AG08395 (cell line): Measurements from ENCODE around the gene PELI2.

Experiments used
- DNase-seq: peaks from one replicate; pipeline ENCODE4 v3.0.0; 2012; ENCODE audit warnings: mixed read lengths, low spot score

Gene PELI2, protein sequence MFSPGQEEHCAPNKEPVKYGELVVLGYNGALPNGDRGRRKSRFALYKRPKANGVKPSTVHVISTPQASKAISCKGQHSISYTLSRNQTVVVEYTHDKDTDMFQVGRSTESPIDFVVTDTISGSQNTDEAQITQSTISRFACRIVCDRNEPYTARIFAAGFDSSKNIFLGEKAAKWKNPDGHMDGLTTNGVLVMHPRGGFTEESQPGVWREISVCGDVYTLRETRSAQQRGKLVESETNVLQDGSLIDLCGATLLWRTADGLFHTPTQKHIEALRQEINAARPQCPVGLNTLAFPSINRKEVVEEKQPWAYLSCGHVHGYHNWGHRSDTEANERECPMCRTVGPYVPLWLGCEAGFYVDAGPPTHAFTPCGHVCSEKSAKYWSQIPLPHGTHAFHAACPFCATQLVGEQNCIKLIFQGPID

DNA sequence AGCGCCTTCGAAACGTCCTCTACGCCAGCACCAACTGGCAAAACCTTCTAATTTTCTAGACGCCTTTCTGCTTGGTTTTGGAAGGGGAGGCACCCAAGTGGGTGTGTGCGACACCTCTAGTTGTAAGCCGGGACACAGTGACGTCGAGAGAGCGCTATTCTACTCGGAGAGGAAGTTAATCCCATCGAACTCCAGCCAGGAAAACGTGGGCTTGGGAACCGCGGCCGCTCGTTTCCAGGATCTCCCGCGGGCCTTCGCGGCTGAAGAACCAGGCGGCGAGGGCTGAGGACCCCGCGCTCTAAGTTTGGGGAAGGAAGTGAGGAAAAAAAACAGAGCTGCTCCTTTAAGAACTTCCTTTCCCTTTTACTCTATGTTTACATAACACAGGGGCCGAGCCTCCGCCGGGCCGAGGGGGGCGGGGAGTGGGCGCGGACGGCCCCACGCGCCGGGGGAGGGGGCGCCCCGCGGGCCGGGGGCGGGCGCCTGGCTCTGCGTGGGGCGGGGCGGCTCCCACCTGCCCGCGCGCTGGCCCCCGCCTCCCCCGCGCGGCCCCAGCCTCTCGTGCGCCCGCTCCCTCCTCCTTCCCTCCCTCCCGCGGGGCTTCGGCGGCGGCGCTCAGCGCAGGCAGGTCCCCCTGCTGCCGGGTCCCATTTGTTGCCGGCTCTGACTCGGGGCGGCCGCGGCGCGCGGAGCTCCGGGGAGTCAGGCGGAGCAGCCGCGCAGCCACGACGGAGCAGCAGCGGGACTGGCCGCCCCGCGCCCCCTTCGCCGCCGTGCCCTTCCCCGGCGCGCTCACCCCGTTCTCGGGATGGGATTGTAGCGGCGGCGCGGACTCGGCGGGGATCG lies at the start of gene PELI2:
Gene PELI2 (plus strand): TSS at position 647 of the 846 bp plus-strand sequence. CDS start 250 bp downstream, outside the sequence.
- peak; percentile 64 for DNase-seq

DNA sequence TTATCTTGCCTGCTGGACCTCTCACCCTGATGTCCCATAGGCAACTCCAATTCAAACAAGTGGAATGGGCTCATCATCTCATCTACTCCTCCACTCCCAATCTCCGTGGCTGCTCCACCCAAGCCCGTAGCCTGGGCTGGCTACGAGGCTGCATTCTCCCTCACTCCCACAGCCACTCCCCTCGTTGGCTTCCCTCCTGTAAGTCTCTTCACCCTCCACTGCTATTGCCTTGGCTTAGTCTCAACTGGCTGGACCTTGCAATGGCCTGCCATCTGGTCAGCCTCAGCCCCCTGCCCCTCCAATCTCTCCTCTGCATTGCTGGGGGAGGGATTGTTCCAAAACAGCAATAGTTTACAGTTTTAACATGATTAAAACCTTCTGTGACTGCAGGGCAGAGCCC lies 44.4 kb upstream of the PELI2 start:
- no peak for DNase-seq

DNA sequence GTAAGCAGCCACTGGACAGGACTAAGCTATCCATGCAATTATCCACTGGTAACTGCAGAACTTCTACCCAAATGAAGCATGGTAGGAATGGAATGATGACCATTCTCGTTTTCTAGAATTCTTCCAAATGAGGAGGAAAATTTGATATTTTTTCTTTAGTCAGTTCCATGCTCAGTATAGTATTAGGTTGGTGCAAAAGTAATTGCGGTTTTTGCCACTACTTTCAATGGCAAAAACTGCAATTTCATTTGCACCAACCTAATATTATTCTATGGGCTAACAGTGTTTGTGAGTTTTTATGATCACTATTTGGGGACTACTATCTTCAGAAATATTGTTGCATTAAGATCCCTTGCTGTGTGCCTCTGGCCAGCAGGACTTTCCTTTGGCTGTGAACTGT lies 42.9 kb upstream of the PELI2 start:
- no peak for DNase-seq

DNA sequence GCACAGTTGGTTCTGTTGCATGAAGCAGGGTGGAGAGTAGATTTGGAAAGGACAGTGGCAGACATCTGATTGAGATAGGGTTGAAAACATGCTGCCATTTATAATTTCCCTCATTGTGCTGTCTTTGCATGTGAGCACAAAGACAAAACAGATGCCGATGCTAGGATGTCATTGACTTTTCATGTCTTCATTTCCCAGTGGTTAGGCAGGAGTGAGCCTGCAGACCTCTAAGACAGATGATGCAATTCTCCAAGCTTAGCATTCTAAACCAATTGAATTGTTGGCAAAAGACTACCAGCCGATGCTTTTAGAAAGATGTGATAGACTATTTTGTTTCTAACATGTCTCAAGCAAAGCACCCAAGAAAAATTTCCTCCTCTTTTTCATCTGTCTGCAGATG lies 37.1 kb upstream of the PELI2 start:
- peak; percentile 33 for DNase-seq

DNA sequence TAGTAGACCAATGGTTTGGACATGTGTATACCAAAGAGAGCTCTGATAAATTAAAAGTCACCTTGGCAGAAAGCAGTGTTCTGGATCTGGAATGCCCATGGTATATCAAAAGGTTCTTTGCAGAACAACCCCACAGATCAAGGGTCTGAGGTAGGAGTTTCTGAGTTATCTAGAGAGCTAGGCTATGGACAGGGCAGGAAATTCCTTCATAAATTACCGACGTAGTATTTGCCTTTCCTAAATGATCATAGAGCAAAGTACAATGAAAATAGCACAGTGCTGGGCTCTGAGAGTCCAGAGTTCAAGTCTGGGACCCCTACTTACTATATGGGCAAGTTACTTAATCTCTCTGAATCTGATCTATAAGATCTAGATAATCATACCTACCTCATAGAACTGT lies 35.3 kb upstream of the PELI2 start:
- DNase-seq: no peak

DNA sequence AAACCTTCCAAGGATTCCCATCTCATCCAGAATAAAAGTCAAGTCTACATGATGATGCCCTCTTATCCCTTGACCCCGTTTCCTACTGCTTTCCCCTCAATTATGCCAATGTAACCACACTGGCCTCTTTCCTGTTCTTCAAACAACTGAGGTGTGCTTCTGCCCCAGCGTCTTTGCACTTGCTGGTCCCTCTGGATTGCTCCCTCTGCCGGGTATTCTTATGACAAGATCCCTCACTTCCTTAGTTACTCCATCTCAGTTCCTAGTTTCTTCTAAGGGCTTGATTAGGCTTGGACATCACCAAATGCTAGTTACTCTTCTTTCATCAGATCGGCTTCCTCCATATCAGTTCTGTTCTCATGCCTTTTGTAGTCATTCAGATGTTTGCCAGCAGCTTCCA lies 32.7 kb upstream of the PELI2 start:
- no peak for DNase-seq

DNA sequence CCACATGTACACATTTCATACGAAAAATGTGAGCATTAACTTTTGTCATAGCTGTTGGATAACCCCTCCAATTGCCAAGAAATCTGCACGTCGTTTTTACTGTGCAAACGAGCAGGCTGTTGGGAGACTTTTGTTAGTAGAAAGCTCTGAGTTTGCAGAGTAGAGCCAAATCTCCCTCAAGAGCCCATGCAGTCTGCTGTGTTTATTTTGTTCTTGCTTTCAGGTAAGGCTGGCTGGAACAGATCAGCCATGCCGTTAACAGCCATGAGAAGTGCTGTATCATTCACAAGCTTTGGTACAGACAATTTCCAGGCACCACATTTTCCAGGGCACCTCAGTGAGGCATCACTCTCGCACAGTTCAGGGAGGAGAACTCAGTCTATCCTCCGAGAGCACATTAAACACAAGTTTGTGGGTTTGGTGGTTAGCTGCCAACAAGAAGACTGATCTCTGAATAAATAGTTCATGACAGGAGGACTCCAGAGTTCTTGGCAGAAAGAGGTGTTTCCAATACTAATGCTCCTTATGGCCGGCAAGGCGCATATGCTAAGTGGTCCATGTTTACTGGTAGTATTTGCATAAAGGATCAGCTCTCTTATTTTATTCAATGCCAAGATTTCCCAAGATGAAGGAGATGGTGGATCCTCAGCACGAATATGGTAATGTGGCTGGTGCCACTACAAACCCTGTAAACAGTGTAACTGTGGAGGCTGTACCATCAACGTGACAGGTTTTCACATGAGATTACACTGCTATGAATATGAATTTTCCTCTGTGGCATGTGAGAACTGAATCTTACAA lies 30.3 kb upstream of the PELI2 start:
- DNase-seq: no peak

DNA sequence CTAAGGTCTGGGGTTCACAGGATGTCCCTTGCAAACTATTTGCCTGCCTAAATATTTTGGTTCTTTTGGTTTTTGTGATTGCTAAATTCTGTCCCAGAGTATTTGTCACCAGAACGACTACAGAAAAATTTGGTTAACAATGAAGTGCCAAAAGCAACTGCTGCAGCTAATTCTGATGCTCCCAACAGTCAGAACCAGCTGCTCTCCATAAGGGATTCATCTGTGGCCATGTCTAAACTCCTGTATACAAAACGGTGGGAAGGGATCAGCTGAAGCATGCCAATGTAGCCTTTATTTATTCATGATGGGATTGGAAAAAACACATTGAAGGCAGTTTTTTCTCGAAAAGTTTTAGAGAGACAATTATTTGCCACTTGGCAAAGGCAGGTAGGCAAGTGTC lies 29.3 kb upstream of the PELI2 start:
- no peak for DNase-seq

DNA sequence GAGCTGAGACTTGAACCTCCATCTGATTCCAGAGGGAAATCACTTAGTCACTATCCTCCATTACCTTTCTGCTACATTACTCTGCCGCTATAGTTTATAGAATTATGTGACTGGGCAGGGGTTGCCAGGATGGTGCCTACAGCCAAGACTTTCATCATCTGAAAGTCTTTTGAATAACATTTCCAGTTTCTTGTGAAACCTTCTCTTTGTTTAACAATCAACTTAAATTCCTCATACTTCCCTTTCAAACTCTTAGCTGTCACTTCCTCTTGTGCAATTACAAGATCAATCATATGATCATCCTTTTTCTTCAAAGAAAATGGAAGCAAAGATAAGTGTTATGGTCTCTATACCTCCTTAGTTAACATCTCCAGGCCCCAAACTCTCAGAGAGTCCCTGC lies 25.4 kb upstream of the PELI2 start:
- DNase-seq: no peak

DNA sequence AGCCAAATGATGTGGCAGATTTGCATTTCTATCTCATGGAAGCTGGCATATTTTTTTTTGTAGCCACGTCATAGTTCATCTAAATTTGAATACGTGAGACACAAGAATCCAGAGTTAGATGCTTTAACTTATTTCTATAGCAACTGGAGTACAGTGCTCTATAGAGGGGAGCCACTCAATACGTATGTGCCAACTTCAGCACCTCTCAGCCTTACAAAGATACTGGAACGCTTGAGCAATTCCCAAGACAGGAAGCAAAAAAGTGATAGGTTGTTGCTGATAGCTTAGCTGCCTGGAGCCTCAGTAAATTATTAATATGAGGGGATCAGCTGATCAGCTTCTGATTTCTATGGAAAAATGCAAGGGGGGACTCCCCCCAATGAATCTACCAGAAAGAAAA lies 24.1 kb upstream of the PELI2 start:
- no peak for DNase-seq

DNA sequence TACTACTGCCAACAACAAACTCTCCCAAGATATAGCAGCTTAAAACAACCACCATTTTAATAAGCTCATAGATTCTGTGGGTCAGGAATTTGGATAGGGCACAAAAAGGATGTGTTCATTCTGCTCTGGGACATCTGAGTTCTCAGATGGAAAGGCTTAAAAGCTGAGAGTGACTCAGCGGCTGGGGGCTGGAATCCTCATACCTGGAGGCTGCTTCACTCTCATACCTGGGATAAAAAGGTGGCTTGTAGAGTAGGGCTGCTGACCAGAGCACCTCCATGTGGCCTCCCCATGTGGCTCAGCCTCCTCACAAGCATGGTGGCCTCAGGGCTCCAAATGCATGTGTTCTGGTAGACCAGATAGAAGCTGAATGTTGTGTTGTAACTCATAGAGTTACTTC lies 20.2 kb upstream of the PELI2 start:
- no peak for DNase-seq

DNA sequence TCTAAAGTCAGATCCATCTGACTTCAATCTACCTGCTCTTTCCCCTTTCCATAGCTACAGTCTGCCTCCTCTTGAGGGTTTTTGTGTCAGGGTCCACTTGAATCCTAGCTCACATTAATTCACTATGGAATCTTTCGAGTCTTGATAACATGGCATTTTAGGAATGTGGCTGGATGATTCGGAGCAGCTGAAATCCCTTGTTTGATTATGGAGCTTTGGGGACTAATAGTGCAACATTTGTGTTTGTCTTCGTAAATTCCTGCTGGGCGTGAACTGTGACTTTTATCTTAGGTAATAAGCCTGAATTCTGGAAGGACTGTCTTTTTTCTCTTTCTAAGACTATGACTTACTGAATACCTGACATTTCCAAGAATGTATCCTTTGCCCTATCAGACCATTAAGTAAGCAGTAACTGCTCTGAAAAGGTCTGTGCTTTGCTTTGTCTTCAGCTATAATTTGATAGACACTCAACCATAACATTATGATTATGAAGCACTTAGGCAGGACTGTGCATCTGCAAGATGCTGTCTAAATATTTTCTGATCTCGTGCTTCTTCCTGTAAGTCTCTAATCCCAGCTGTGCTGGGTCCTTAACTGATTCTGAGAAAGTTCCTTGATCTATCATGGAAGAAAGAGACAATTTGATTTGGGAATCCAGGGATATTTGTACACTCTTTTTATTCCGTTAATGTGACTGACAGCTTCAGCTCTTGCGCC lies 19.0 kb upstream of the PELI2 start:
- no peak for DNase-seq

DNA sequence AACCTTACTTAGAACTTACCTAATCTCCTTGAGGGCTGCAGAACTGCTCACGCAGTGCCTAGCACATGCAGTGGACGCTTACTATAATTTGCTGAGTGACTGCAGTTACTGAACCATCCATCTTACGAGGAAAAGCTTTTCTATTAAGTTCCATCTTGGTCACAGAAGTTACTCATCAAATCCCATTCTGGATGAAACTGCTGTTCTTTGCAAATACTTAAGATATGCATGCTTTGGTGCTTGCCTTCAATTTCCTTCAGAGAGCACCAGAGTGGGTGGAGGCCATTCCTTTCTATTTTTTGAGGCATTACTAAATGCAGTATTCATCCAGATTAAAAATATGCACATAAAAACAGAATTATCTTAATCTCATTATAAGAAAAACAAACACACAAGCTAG lies 17.7 kb upstream of the PELI2 start:
- no peak for DNase-seq

DNA sequence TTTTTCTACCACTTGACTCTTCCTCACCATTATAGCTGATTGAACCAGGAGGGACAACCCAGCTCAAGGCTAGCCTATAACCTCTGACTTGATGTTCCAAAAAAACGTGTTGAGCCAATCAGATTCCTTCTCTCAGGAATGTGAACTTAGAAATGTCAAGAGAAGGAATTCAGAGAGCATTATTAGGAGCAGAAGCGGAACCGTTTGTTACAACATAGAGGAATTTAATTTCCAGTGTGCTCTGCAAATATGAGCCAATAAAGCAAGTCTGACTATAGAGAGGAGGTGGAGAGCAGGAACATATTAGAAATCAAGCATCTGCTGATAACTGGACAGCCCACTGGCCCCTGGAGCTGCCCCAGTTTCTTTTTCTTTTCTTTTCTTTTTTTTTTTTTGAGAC lies 15.3 kb upstream of the PELI2 start:
- no peak for DNase-seq

DNA sequence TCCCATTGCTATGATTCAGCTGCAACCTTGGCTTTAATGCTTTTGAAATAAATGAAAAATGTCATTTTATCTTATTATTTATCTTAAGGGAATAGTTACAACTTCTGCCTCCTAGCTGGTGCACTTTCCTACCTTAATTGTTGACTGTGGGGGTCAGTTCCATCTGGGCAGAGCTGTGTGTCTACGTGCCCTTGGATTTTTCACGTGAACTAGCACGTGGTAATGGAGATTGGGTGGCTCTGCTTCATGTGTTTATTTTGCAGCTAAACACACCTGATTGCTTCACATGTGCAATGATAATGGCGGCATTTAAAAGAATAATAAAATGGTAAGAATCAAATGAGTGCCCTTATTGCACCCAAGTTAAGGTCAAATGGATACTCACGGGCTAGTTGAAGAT lies 10.6 kb upstream of the PELI2 start:
- DNase-seq: no peak

DNA sequence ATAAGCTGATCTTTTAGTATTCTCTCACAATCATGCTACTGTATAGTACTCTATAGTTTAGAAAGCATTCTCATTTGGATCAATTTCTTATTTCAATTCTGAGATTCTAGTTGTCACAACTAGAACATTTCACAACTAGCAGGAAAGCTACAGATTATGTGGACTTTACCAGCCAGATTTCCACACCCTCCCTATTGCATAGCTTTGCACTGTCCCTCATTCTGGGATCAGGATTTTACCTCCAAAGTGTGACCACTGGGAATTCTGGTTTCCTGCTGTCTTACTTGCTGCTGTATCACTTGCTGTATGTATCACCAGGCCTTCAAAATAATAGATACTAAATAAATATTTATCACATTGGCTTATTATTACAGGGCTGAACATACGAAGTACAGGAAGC lies 10.2 kb upstream of the PELI2 start:
- DNase-seq: no peak

DNA sequence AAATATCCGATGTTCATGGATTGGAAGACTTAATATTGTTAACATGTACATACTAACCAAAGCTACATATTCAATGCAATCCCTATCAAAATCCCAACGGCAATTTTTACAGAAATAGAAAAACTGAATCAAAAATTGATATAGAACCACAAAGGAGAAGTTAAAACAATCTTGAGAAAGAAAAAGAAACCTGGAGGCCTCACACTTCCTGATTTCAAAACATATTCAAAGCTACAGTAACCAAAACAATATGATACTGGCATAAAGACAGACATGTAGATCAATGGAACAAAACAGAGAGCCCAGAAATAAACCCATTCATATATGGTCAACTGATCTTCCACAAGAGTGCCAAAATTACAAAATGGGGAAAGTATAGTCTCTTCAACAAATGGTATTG lies 5.4 kb upstream of the PELI2 start:
- DNase-seq: no peak

DNA sequence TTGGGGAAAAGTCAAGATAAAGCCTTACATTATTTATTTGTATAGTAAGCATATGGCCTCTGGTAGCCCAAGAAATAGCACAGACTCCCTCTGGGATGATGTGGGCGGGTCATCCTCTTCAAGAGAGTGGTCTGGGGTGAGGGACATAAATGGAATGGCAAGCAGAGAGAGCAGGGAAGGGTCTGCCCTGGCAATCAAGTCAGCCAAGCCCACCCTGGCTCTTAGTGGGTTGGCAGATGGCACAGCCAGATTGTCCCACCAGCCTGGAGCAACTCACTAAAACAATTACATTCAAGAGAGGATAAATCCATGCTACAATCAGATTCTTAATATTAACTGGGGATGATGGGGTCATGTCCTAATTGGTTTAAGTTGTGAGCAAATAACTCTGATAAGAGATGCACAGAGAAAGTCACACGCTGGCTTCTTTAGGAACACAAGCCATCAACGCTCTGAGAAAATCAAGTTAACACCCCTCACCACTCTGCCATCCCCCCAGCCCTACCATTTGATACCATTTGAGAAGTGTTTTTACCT lies 2.8 kb upstream of the PELI2 start:
- DNase-seq: no peak

DNA sequence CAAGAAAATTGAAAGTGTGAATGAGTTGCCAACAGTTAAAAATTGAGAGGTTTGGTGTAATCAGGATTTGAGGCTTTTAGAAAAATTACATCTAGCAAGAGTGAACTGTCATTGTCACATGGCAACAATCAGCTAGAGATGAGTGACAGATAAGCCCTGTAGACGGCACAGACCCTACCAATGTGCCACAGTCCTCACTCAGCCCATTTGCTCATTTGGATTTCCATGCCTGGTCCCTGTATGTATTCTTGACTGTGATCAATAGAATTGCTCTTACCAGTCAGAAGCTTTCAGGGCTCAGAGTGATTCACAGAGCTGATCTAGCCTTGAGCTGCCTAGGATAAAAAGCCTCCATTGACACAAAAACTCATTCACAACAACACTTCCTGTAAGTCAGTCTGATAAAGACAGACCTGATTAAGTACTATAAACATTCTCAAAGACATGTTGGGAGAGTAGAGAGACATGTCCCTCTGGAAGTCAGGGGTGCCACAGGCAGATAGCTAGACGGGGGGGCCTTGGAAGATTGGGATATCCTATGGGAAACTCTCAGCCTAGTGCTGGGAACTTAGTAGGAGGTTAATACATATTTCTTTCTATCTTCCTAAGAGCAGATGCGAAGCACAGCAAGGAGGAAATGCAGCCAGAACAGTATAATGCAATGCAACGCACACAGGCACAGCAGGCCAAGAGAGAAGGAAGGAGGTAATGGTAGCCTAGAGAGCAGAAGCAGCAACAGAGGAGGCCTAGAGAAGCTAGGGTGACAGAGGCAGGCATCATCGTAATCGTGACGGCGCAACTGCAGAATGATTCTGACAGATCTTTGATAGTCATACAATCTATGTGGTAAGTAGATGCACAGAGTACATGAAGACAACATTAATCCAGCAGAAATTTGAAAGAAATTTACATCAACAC lies 2.0 kb upstream of the PELI2 start:
- DNase-seq: no peak

DNA sequence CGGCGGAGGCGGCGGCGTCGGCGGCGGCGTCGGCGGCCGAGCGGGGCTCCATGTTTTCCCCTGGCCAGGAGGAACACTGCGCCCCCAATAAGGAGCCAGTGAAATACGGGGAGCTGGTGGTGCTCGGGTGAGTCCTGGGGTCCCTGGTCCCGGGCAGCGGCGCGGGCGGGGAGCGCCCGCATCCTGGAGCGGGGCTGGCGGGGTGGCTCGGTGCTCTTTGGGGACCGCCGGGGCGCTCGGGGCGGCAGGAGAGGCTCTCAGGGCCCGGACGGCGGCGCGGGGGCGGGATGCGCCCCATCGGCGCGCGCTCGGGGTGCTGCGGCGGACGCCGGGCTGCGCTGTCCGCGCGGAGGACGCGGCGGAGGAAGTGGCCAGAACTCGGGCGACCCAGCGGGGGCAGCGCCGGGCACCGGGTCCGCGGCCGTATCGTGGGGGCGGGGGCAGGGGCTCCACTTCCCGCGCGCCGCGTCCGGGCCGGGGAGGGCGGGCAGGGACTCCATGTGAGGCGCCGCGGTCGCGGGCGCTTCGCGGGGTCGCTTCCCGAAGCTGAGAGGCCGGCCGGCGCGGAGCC lies 485 bp downstream of the PELI2 start:
- peak; percentile 21 for DNase-seq
